Measurements from ENCODE around the gene CDK14. TPM values are rescaled to one million over a fixed set of nuclear protein-coding genes. Genes with fewer than 3 reads are reported as not detected.

Gene CDK14
- total and polyA plus RNA-seq, 2 of the 8 experiments (the other 6 are each of a cell fraction or from before 2014, with no cell fraction given) = 5.5 to 47.3 TPM

GRCh38 chr7:90843472-90843871 is 247.4 kb downstream of the CDK14 start (continued):
- TF ChIP-seq TAF7 (optimal IDR thresholded peaks at IDR 0.05; ENCODE audit: borderline replicate concordance, low read depth, low read length) = no peak
- no peak for TF ChIP-seq CHD7 (IDR thresholded peaks at IDR 0.05; ENCODE audit: insufficient replicate concordance, low read length)
- no peak for TF ChIP-seq CREB1 (IDR thresholded peaks at IDR 0.05)
- no peak for TF ChIP-seq EZH2 (IDR thresholded peaks at IDR 0.05; ENCODE audit: low read depth, low read length, severe bottlenecking)
- no peak for TF ChIP-seq USF2 (IDR thresholded peaks at IDR 0.05; ENCODE audit: low read length)
- no peak for TF ChIP-seq BRCA1 (IDR thresholded peaks at IDR 0.05; ENCODE audit: low read depth, low read length)
- TF ChIP-seq SIN3A (conservative IDR thresholded peaks at IDR 0.05 in 1 of 2, IDR thresholded peaks at IDR 0.05 in 1 of 2; ENCODE audit: low read depth in 1 of 2, low read length in 2 of 2) = no peak
- TF ChIP-seq POLR2AphosphoS5 (IDR thresholded peaks at IDR 0.05; ENCODE audit: low read depth, low read length) = no peak
- TF ChIP-seq RAD21 (IDR thresholded peaks at IDR 0.05 in 1 of 2, conservative IDR thresholded peaks at IDR 0.05 in 1 of 2; ENCODE audit: low read depth in 2 of 2, low read length in 2 of 2) = no peak
